ENCODE data around the gene MYH10. TPM values are rescaled to one million over a fixed set of nuclear protein-coding genes. Genes with fewer than 3 reads are reported as not detected.

The MYH10 gene
- total RNA-seq, 2 donors from 2014 or later = 48.6 to 56.6 TPM

GRCh38 chr17:8458128-8458527 lies 172.4 kb downstream of the MYH10 start:
- Histone ChIP-seq H3K4me1 (replicated peaks) (no peaks in the 10 kb centered on the region), H3K4me3 (no peak overlapping the region), H3K9me3 (no peaks in the 10 kb centered on the region), H3K36me3 (peaks cover 5 to 9% of the 10 kb centered on the region in 2 donors), H3K27me3 (replicated peaks; ENCODE audit: insufficient read depth) (no peaks in the 10 kb centered on the region), H3K27ac (no peak overlapping the region)
- no peak for DNase-seq (ENCODE audit: low spot score)
- intact Hi-C loops (cut with DNase I) = no loop called here
- no peak for TF ChIP-seq POLR2AphosphoS5 (IDR thresholded peaks at IDR 0.05)
- TF ChIP-seq POLR2A (IDR thresholded peaks at IDR 0.05) = no peak
- TF ChIP-seq CTCF (IDR thresholded peaks at IDR 0.05) = no peak
- WGBS = 89% methylated on average over 6 of the region's 6 CpGs

DNA sequence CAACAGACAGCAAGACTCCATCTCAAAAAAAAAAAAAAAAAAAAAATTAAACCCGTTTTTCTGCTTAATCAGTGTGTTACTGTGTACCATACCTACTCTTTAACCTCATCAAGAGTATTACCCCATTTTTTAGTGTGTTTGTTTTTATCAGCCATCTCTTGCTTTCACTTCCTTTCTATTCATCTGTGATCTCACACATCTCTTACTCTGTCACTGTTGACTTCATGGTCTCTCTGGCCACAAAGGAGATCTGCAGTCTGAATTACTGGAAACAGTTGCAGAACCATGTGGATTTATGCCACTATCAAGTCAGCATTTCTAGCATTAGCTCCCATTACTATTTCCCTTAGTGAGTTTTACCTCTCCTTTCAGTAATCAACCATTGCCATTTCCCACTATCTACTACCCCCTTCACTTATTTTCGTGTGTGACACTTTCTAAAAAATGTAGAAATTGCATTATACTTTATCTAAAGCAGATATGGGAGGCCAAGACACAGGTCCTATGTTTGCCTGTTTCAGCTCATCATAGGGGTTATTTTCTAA lies 174.8 kb downstream of the MYH10 start:
- Histone ChIP-seq H3K4me3 (no peak overlapping the region), H3K9me3 (no peaks in the 10 kb centered on the region), H3K27me3 (replicated peaks; ENCODE audit: insufficient read depth) (no peaks in the 10 kb centered on the region), H3K27ac (no peak overlapping the region), H3K4me1 (replicated peaks) (no peaks in the 10 kb centered on the region), H3K36me3 (peaks cover 5 to 9% of the 10 kb centered on the region in 2 donors)
- 71% methylated on average over 2 of the region's 2 CpGs for WGBS
- intact Hi-C loops (cut with DNase I) = no loop called here
- DNase-seq (ENCODE audit: low spot score) = no peak
- TF ChIP-seq POLR2A (IDR thresholded peaks at IDR 0.05) = no peak
- TF ChIP-seq CTCF (IDR thresholded peaks at IDR 0.05) = no peak
- TF ChIP-seq POLR2AphosphoS5 (IDR thresholded peaks at IDR 0.05) = no peak

DNA sequence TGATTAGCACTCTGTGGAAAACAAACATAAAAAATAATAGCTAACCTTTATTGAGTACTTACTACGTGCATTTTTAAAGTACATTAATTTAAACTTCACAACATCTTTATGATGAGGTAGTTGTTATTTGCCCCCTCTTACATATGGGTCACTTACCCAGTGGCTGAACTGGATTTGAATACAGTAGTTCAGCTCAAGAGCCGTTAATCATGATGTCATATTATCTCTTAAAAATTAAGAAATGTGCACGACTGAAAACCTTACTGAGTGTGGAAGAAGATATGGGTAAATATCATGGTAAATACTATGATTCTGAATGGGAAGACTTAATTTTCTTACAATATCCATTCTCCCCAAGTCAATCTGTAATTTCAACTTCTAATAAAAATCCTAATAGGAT lies 177.2 kb downstream of the MYH10 start:
- DNase-seq (ENCODE audit: low spot score) = no peak
- WGBS = 74% methylated on average over 3 of the region's 3 CpGs
- H3K27ac ChIP-seq = no peak overlapping the region
- H3K9me3 ChIP-seq = no peaks in the 10 kb centered on the region
- H3K27me3 ChIP-seq (replicated peaks; ENCODE audit: insufficient read depth) = no peaks in the 10 kb centered on the region
- H3K36me3 ChIP-seq = peaks cover 5 to 8% of the 10 kb centered on the region in 2 donors
- no peaks in the 10 kb centered on the region for H3K4me1 ChIP-seq (replicated peaks)
- TF ChIP-seq POLR2A (IDR thresholded peaks at IDR 0.05) (no peak), POLR2AphosphoS5 (IDR thresholded peaks at IDR 0.05) (no peak), CTCF (IDR thresholded peaks at IDR 0.05) (no peak)
- intact Hi-C loops (cut with DNase I) = no loop called here
- no peak overlapping the region for H3K4me3 ChIP-seq

- DNase-seq (ENCODE audit: low spot score) = no peak
- no peak overlapping the region for H3K4me3 ChIP-seq
- no peaks in the 10 kb centered on the region for H3K27me3 ChIP-seq (replicated peaks; ENCODE audit: insufficient read depth)
- intact Hi-C loops (cut with DNase I) = no loop called here
- H3K9me3 ChIP-seq = no peaks in the 10 kb centered on the region
- no peaks in the 10 kb centered on the region for H3K4me1 ChIP-seq (replicated peaks)
- H3K27ac ChIP-seq = no peak overlapping the region
- peaks cover 5 to 8% of the 10 kb centered on the region in 2 donors for H3K36me3 ChIP-seq
- no peak for TF ChIP-seq CTCF (IDR thresholded peaks at IDR 0.05)
- TF ChIP-seq POLR2AphosphoS5 (IDR thresholded peaks at IDR 0.05) = no peak
- TF ChIP-seq POLR2A (IDR thresholded peaks at IDR 0.05) = no peak
- 87% methylated on average over 8 of the region's 8 CpGs for WGBS
These were observed 178.5 kb downstream of the MYH10 start for GRCh38 chr17:8451933-8452614.

DNA sequence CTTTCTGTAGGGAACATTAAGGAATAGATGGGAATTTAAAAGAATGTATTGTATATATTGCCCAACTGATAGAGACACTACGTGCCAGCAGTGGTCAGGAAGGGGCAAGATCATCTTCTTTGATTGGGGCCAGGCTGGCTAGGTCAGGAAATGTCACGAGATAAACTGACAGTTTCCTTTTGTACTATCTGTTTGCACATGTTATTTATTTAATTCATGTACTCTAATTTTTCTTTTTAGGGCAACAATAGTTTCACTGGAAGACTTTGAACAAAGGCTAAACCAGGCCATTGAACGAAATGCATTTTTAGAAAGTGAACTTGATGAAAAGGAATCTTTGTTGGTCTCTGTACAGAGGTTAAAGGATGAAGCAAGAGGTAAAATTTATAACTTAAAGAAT lies 182.2 kb downstream of the MYH10 start:
- WGBS = 59% methylated on average over 3 of the region's 3 CpGs
- no peaks in the 10 kb centered on the region for H3K27me3 ChIP-seq (replicated peaks; ENCODE audit: insufficient read depth)
- no peak for TF ChIP-seq CTCF (IDR thresholded peaks at IDR 0.05)
- no peak for TF ChIP-seq POLR2A (IDR thresholded peaks at IDR 0.05)
- TF ChIP-seq POLR2AphosphoS5 (IDR thresholded peaks at IDR 0.05) = no peak
- no peaks in the 10 kb centered on the region for H3K9me3 ChIP-seq
- H3K27ac ChIP-seq = no peak overlapping the region
- intact Hi-C loops (cut with DNase I) = no loop called here
- no peak overlapping the region for H3K4me3 ChIP-seq
- H3K4me1 ChIP-seq (replicated peaks) = no peaks in the 10 kb centered on the region
- peaks cover 0 to 8% of the 10 kb centered on the region in 2 donors for H3K36me3 ChIP-seq
- DNase-seq (ENCODE audit: low spot score) = no peak
